Effector memory CD4-positive, alpha-beta T cell (primary cell): ENCODE results near the gene SERPINE1.
A peak's percentile ranks its signal among the peaks of the same experiment; 100 is the strongest.
"Not testable (repeated sequence)": the region's sequence is repeated elsewhere in the genome, so short reads cannot be mapped to it uniquely, and the experiment has no call there.

Experiments used
- DNase-seq, 3 donors: peaks; one replicate each; pipeline ENCODE4 v3.0.0-alpha.2; 2020
- H3K27ac ChIP-seq: 2 replicates; pipeline ENCODE4 v1.7.0; 2013; ENCODE audit warnings: mild to moderate bottlenecking, low read length, moderate library complexity; ENCODE audit not compliant: insufficient read depth, poor library complexity, severe bottlenecking
- H3K27me3 ChIP-seq: replicated peaks from 2 replicates; pipeline ENCODE4 v1.7.0; 2013; ENCODE audit warnings: mild to moderate bottlenecking, low read length; ENCODE audit not compliant: insufficient read depth, control insufficient read depth, poor library complexity, severe bottlenecking
- H3K36me3 ChIP-seq: 2 replicates; pipeline ENCODE4 v1.7.0; 2013; ENCODE audit warnings: mild to moderate bottlenecking, low read length, moderate library complexity; ENCODE audit not compliant: control insufficient read depth, insufficient read depth
- H3K4me1 ChIP-seq: 2 replicates; pipeline ENCODE4 v1.7.0; 2013; ENCODE audit warnings: low read length, mild to moderate bottlenecking; ENCODE audit not compliant: control insufficient read depth, insufficient read depth, poor library complexity, severe bottlenecking
- H3K4me3 ChIP-seq: 2 replicates; pipeline ENCODE4 v1.7.0; 2013; ENCODE audit warnings: low read length, low read depth, mild to moderate bottlenecking; ENCODE audit not compliant: insufficient read depth, poor library complexity, severe bottlenecking
- H3K9me3 ChIP-seq: 2 replicates; pipeline ENCODE4 v1.7.0; 2013; ENCODE audit warnings: mild to moderate bottlenecking, low read length, moderate library complexity; ENCODE audit not compliant: control insufficient read depth

SERPINE1 gene

DNA sequence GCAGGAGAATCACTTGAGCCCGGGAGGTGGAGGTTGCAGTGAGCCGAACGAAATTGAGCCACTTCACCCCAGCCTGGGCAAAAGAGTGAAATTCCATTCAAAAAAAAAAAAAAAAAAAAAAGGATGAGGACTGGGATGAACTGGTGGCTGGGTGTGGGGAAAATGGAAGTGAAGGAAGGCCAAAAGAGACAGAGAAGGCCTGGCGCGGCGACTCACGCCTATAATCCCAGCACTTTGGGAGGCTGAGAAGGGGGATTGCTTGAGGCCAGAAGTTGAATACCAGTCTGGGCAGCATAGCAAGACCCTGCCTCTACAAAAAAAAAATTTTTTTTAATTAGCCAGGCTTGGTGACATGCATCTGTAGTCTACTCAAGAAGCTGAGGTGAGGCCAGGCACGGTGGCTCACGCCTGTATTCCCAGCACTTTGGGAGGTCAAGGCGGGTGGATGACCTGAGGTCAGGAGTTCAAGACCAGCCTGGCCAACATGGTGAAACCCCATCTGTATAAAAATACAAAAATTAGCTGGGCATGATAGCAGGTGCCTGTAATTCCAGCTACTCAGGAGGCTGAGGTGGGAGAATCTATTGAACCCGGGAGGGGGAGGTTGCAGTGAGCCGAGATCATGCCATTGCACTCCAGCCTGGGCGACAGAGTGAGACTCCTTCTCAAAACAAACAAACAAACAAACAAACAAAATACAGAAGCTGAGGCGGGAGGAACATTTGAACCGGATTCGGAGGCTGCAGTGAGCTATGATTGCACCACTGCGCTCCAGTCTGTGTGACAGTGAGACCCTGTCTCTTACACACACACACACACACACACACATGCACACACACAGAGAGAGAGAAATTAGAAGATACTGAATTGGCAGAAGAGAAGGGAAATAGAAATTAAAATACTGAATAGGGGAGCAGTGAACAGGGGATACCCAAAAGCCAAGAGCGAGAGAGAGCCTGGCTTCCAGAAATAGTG, 6.0 kb downstream of the SERPINE1 start:
- not testable (repeated sequence) for H3K9me3 ChIP-seq, DNase-seq, H3K4me1 ChIP-seq, H3K27me3 ChIP-seq, H3K36me3 ChIP-seq, H3K27ac ChIP-seq, H3K4me3 ChIP-seq

GRCh38 chr7:101133621-101134398, 6.9 kb downstream of the SERPINE1 start:
- Histone ChIP-seq H3K4me1 (peaks cover 7% of the 10 kb centered on the region), H3K27ac (no peak overlapping the region), H3K36me3 (no peaks in the 10 kb centered on the region), H3K4me3 (no peak overlapping the region), H3K9me3 (no peaks in the 10 kb centered on the region), H3K27me3 (peaks cover 9% of the 10 kb centered on the region)
- no peak for DNase-seq

- Histone ChIP-seq H3K9me3 (no peaks in the 10 kb centered on the region), H3K27ac (no peak overlapping the region), H3K4me3 (no peak overlapping the region), H3K4me1 (peaks cover 7% of the 10 kb centered on the region), H3K36me3 (no peaks in the 10 kb centered on the region), H3K27me3 (peaks cover 9% of the 10 kb centered on the region)
- no peak for DNase-seq
These were observed 7.6 kb downstream of the SERPINE1 start for GRCh38 chr7:101134399-101134980.

- Histone ChIP-seq H3K27me3 (peaks cover 9% of the 10 kb centered on the region), H3K4me1 (peaks cover 7% of the 10 kb centered on the region), H3K9me3 (no peaks in the 10 kb centered on the region), H3K4me3 (no peak overlapping the region), H3K36me3 (no peaks in the 10 kb centered on the region), H3K27ac (no peak overlapping the region)
- DNase-seq, result no peak
These were observed 10.8 kb downstream of the SERPINE1 start for GRCh38 chr7:101137651-101138212.

GRCh38 chr7:101138213-101138870, 11.4 kb downstream of the SERPINE1 start:
- Histone ChIP-seq H3K4me1 (peaks cover 7% of the 10 kb centered on the region), H3K9me3 (no peaks in the 10 kb centered on the region), H3K27ac (no peak overlapping the region), H3K4me3 (no peak overlapping the region), H3K36me3 (no peaks in the 10 kb centered on the region), H3K27me3 (peaks cover 7% of the 10 kb centered on the region)
- peak; percentile 66 to 75 (median 73) for DNase-seq

- DNase-seq, result no peak
- Histone ChIP-seq H3K36me3 (no peaks in the 10 kb centered on the region), H3K9me3 (no peaks in the 10 kb centered on the region), H3K27me3 (peaks cover 5% of the 10 kb centered on the region), H3K4me1 (peaks cover 11% of the 10 kb centered on the region), H3K27ac (no peak overlapping the region), H3K4me3 (no peak overlapping the region)
These were observed 13.4 kb downstream of the SERPINE1 start for GRCh38 chr7:101140339-101140699.

DNA sequence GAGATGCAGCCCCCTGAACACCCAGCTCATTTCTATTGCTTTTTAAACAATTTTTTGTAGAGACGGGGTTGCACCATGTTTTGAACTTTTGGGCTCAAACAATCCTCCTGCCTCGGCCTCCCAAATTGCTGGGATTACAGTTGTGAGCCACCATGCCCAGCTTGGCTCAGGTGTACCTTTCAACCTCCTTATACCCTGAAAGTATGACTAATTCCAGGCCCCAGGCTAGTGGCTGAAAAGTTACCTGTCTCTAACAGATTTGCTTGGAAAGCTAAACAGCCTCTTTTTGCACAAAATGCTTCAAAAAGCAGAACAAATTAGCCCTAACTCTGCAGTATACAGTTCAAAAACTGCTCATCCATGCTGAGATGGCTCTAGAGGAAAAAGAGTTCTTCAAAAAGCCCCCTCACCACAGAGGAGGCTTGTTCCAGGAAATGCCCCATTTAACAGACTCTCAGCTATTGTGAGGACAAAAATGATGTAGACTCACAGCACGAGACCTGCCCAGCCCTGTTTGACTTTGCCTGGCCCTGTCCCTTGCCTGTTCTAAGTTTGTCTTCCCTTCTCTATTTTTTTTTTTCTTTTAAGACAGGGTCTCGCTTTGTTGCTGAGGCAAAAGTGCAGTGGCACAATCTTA, 14.0 kb downstream of the SERPINE1 start:
- no peak overlapping the region for H3K27ac ChIP-seq
- H3K36me3 ChIP-seq, result no peaks in the 10 kb centered on the region
- no peaks in the 10 kb centered on the region for H3K9me3 ChIP-seq
- DNase-seq, result no peak
- H3K27me3 ChIP-seq, result no peaks in the 10 kb centered on the region
- no peak overlapping the region for H3K4me3 ChIP-seq
- H3K4me1 ChIP-seq, result peaks cover 11% of the 10 kb centered on the region

DNA sequence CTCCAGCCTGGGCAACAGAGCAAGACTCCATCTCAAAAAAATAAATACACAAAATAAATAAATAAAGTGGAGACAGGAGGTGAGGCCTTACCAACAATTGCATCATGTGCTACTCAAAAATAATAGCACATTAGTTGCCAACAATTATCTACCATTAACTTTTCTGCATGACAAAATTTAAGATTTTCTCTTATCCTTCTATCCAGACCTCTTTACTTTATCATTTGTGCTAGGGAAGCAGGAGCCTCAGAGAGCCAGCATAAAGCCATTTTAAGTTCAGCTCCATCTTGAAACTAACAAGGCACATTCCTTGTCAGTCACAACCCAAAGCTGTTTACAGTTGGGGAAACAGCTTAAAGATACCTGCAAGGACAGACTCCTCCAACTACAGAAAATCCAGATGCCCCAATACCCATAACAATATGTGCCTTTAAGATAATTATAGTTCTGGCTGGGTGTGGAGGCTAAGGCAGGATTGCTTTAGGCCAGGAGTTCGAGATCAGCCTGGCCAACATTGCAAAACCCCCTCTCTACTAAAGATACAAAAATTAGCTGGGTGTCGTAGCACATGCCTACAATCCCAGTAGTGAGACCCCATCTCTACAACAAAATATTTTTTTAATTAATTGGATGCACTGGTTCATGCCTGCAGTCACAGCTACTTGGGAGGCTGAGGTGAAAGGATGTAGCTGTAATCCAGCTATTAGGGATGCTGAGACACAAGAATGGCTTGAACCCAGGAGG, 25.2 kb downstream of the SERPINE1 start:
- DNase-seq, result no peak
- Histone ChIP-seq H3K36me3 (no peaks in the 10 kb centered on the region), H3K4me3 (no peak overlapping the region), H3K27me3 (no peaks in the 10 kb centered on the region), H3K4me1 (peaks cover 18% of the 10 kb centered on the region), H3K9me3 (no peaks in the 10 kb centered on the region), H3K27ac (no peak overlapping the region)
